Hepatocyte (in vitro differentiated cells): Measurements from ENCODE around the gene ERBB4. TPM values are rescaled to one million over a fixed set of nuclear protein-coding genes. Genes with fewer than 3 reads are reported as not detected.

Source experiments
- DNase-seq: peaks from one replicate; pipeline ENCODE4 v3.0.0-alpha.2; 2016; ENCODE audit warnings: low spot score
- H2AFZ ChIP-seq: fragments of 200-600 bp; sonication (generic); 2 replicates; pipeline ENCODE4 v1.6.0; 2016; ENCODE audit warnings: antibody characterized with exemption, mild to moderate bottlenecking
- H3K27ac ChIP-seq: fragments of 200-600 bp; sonication (generic); 2 replicates; pipeline ENCODE4 v1.5.1; 2016; ENCODE audit warnings: mild to moderate bottlenecking
- H3K27me3 ChIP-seq: fragments of 200-600 bp; sonication (generic); 2 replicates; pipeline ENCODE4 v1.6.1; 2016
- H3K36me3 ChIP-seq: fragments of 200-600 bp; sonication (generic); replicated peaks from 2 replicates; pipeline ENCODE4 v1.5.1; 2016; ENCODE audit warnings: low read depth; ENCODE audit not compliant: insufficient read depth
- H3K4me1 ChIP-seq: fragments of 200-600 bp; sonication (generic); 2 replicates; pipeline ENCODE4 v1.5.1; 2016; ENCODE audit warnings: mild to moderate bottlenecking, moderate library complexity; ENCODE audit not compliant: insufficient read depth
- H3K4me2 ChIP-seq: fragments of 200-600 bp; sonication (generic); 2 replicates; pipeline ENCODE4 v1.6.0; 2016
- H3K4me3 ChIP-seq: fragments of 200-600 bp; sonication (generic); 2 replicates; pipeline ENCODE4 v1.5.1; 2016; ENCODE audit warnings: mild to moderate bottlenecking
- H3K79me2 ChIP-seq: fragments of 200-600 bp; sonication (generic); 2 replicates; pipeline ENCODE4 v1.6.0; 2017; ENCODE audit warnings: mild to moderate bottlenecking
- H3K9me2 ChIP-seq: fragments of 200-600 bp; sonication (generic); replicated peaks from 2 replicates; pipeline ENCODE4 v1.6.0; 2017; ENCODE audit warnings: mild to moderate bottlenecking; ENCODE audit not compliant: insufficient read depth
- H3K9me3 ChIP-seq: fragments of 200-600 bp; sonication (generic); 2 replicates; pipeline ENCODE4 v1.5.1; 2016; ENCODE audit warnings: low read depth, mild to moderate bottlenecking
- H4K20me1 ChIP-seq: fragments of 200-600 bp; sonication (generic); 2 replicates; pipeline ENCODE4 v1.6.0; 2016; ENCODE audit warnings: mild to moderate bottlenecking; ENCODE audit not compliant: insufficient read depth, poor library complexity, severe bottlenecking
- CTCF ChIP-seq: fragments of 200-600 bp; sonication (generic); IDR thresholded peaks from 2 replicates; pipeline ENCODE4 v1.5.1; 2016; ENCODE audit warnings: antibody characterized with exemption, mild to moderate bottlenecking; ENCODE audit not compliant: poor library complexity
- EZH2 ChIP-seq: fragments of 200-600 bp; sonication (generic); IDR thresholded peaks from 2 replicates; pipeline ENCODE4 v1.6.1; 2016; ENCODE audit warnings: antibody characterized with exemption, mild to moderate bottlenecking, borderline replicate concordance
- EZH2phosphoT487 ChIP-seq: fragments of 200-600 bp; sonication (generic); IDR thresholded peaks from one replicate; pipeline ENCODE4 v1.6.1; 2018; ENCODE audit warnings: antibody characterized with exemption, mild to moderate bottlenecking, low read depth, moderate library complexity; ENCODE audit not compliant: unreplicated experiment, severe bottlenecking
- WGBS: methylation state at CpG from one replicate; pipeline ENCODE4 v1.1.6; 2016; ENCODE audit warnings: low lambda C conversion rate; ENCODE audit errors: missing lambda C conversion rate; 5-methylcytosine and 5-hydroxymethylcytosine counted together
- polyA plus RNA-seq: library from polyadenylated mRNA; unstranded; fragments of >200 nt; fragmentation: Nextera tagmentation; extraction: Ambion mirVana; gene quantifications from 2 replicates; pipeline ENCODE4 v1.2.1, GENCODE V29; 2016
- total RNA-seq: library from RNA; depleted of rRNA; stranded (reverse); fragments of >200 nt; gene quantifications from 2 replicates; pipeline ENCODE4 v1.2.3, GENCODE V29; 2014

Gene ERBB4
- total and polyA plus RNA-seq, 2 experiments from 2014 or later, result 3.4 to 3.9 TPM

GRCh38 chr2:212361174-212361756 is 177.3 kb downstream of the ERBB4 start:
- H3K27me3 ChIP-seq, result no peaks in the 10 kb centered on the region
- DNase-seq, result no peak
- no peaks in the 10 kb centered on the region for H3K9me2 ChIP-seq
- no peak overlapping the region for H3K4me3 ChIP-seq
- H3K4me1 ChIP-seq, result peaks cover 5% of the 10 kb centered on the region
- no peaks in the 10 kb centered on the region for H3K79me2 ChIP-seq
- no peaks in the 10 kb centered on the region for H3K9me3 ChIP-seq
- H3K36me3 ChIP-seq, result no peaks in the 10 kb centered on the region
- no peak for TF ChIP-seq EZH2phosphoT487
- TF ChIP-seq CTCF, result no peak
- no peak for TF ChIP-seq EZH2
- no peak overlapping the region for H3K27ac ChIP-seq
- WGBS, result 81% methylated on average over 1 of the region's 1 CpG
- H3K4me2 ChIP-seq, result no peak overlapping the region
- H2AFZ ChIP-seq, result no peak overlapping the region
- H4K20me1 ChIP-seq, result no peaks in the 10 kb centered on the region

DNA sequence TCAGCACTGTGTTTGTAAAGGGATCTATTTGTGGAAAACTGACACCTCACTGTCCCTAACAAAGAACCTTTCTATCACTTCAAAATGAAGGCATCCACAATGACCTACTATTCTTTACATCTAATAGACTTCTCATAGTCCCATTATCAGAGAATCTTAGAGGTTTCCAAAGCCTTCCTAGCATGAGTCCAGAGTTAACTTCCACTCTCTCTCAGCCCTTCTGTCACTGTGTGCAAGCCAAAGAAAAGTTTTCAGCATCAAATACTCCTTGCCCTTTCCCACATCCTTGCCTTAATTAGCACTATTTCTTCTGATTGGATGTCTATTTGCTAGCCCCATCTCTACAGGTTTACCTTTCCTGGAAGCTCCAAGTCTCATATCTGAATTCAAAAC is 178.5 kb downstream of the ERBB4 start:
- Histone ChIP-seq H4K20me1 (no peaks in the 10 kb centered on the region), H3K4me1 (peaks cover 5% of the 10 kb centered on the region), H3K9me2 (no peaks in the 10 kb centered on the region), H3K9me3 (no peaks in the 10 kb centered on the region), H3K4me3 (no peak overlapping the region), H3K36me3 (no peaks in the 10 kb centered on the region), H3K27ac (no peak overlapping the region), H3K4me2 (peak overlapping the region; percentile 16), H3K79me2 (no peaks in the 10 kb centered on the region), H2AFZ (no peak overlapping the region), H3K27me3 (no peaks in the 10 kb centered on the region)
- no peak for TF ChIP-seq EZH2
- TF ChIP-seq EZH2phosphoT487, result no peak
- no peak for TF ChIP-seq CTCF
- DNase-seq, result no peak

- no peaks in the 10 kb centered on the region for H3K9me3 ChIP-seq
- TF ChIP-seq EZH2 (no peak), EZH2phosphoT487 (no peak)
- no peak overlapping the region for H2AFZ ChIP-seq
- peak; percentile 37 for DNase-seq
- H3K4me1 ChIP-seq, result peaks cover 5% of the 10 kb centered on the region
- H3K27ac ChIP-seq, result no peak overlapping the region
- no peaks in the 10 kb centered on the region for H4K20me1 ChIP-seq
- H3K79me2 ChIP-seq, result no peaks in the 10 kb centered on the region
- WGBS, result 7% methylated on average over 3 of the region's 3 CpGs
- no peaks in the 10 kb centered on the region for H3K9me2 ChIP-seq
- peak overlapping the region; percentile 16 for H3K4me2 ChIP-seq
- H3K27me3 ChIP-seq, result no peaks in the 10 kb centered on the region
- no peaks in the 10 kb centered on the region for H3K36me3 ChIP-seq
- H3K4me3 ChIP-seq, result no peak overlapping the region
Observed at GRCh38 chr2:212359425-212360067, 179.1 kb downstream of the ERBB4 start.

DNA sequence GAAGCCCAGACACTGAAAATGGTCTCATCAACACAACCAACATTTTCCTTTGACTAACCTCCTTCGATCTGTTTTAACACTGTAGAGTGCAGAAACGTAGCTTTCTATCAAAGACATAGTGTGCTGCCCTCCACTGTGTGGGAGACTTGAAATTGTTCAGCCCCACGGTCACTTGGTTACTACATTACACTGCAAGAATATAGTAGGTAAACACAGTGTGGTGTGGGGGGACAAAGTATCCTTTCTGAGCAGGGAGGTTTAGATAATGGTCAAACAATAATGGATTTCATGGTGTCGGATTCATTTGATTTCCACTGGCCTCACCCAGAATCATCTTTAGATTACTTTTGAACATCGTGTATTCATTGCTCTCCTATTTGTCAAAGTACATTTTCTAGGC is 181.0 kb downstream of the ERBB4 start:
- Histone ChIP-seq H3K4me1 (peaks cover 5% of the 10 kb centered on the region), H3K4me2 (no peak overlapping the region), H3K9me3 (no peaks in the 10 kb centered on the region), H4K20me1 (no peaks in the 10 kb centered on the region), H3K27ac (no peak overlapping the region), H3K79me2 (no peaks in the 10 kb centered on the region), H3K9me2 (no peaks in the 10 kb centered on the region), H2AFZ (peak overlapping the region; percentile 49), H3K36me3 (no peaks in the 10 kb centered on the region), H3K27me3 (no peaks in the 10 kb centered on the region), H3K4me3 (no peak overlapping the region)
- TF ChIP-seq CTCF (no peak), EZH2 (no peak), EZH2phosphoT487 (no peak)
- DNase-seq, result no peak
- WGBS, result 55% methylated on average over 5 of the region's 5 CpGs
